ENCODE data around the gene NCAN.
"Not testable (repeated sequence)": the region's sequence is repeated elsewhere in the genome, so short reads cannot be mapped to it uniquely, and the experiment has no call there.

The NCAN gene

GRCh38 chr19:19218911-19219310 lies 7.2 kb downstream of the NCAN start:
- no peak overlapping the region for H3K4me3 ChIP-seq (ENCODE audit: insufficient read depth in 1 of 2, low read depth in 1 of 2, low read length in 2 of 2)
- no peak overlapping the region for H2BK5ac ChIP-seq (ENCODE audit: low read depth, low read length, poor library complexity, severe bottlenecking)
- H2BK15ac ChIP-seq (ENCODE audit: low read depth, poor library complexity, severe bottlenecking), result no peak overlapping the region
- no peak overlapping the region for H3K9ac ChIP-seq (ENCODE audit: low read length)
- WGBS, result 86% methylated on average over 21 of the region's 21 CpGs
- H3K4me2 ChIP-seq (ENCODE audit: low read length, poor library complexity, severe bottlenecking), result no peak overlapping the region
- no peak overlapping the region for H2AFZ ChIP-seq (ENCODE audit: low read depth, low read length)
- H3K79me1 ChIP-seq (replicated peaks; ENCODE audit: low read length, poor library complexity, severe bottlenecking), result no peaks in the 10 kb centered on the region
- H4K8ac ChIP-seq (ENCODE audit: low read length), result no peak overlapping the region
- no peak overlapping the region for H3K18ac ChIP-seq (ENCODE audit: low read depth in 1 of 2, low read length in 2 of 2)
- peaks cover 5% of the 10 kb centered on the region for H3K9me3 ChIP-seq (ENCODE audit: control insufficient read depth, low read length)
- no peak overlapping the region for H2BK120ac ChIP-seq (ENCODE audit: low read depth, low read length)
- no peak overlapping the region for H3K14ac ChIP-seq (ENCODE audit: low read length in 2 of 2)
- H3K23ac ChIP-seq (ENCODE audit: low read length in 2 of 2), result no peak overlapping the region
- DNase-seq, result no peak
- H3K4ac ChIP-seq (ENCODE audit: low read depth in 1 of 2, low read length in 2 of 2), result no peak overlapping the region
- no peaks in the 10 kb centered on the region for H3K4me1 ChIP-seq (ENCODE audit: control insufficient read depth, insufficient read depth, low read depth, low read length)
- H2BK12ac ChIP-seq (ENCODE audit: low read length in 2 of 2), result no peak overlapping the region
- no peak overlapping the region for H3K27ac ChIP-seq (ENCODE audit: low read length, poor library complexity, severe bottlenecking)
- H2AK5ac ChIP-seq (ENCODE audit: low read length, severe bottlenecking), result no peak overlapping the region
- peaks cover 14 to 45% of the 10 kb centered on the region in 2 experiments for H3K27me3 ChIP-seq (ENCODE audit: control insufficient read depth in 1 of 2, insufficient read depth in 1 of 2, low read length in 2 of 2)
- H4K91ac ChIP-seq (ENCODE audit: low read length), result no peak overlapping the region
- H3K36me3 ChIP-seq (ENCODE audit: control insufficient read depth in 1 of 2, insufficient read depth in 2 of 2, low read depth in 1 of 2, low read length in 2 of 2), result no peaks in the 10 kb centered on the region

- 82% methylated on average over 7 of the region's 8 CpGs for WGBS
- H4K8ac ChIP-seq (ENCODE audit: low read length), result not testable (repeated sequence)
- H3K27me3 ChIP-seq (ENCODE audit: control insufficient read depth in 1 of 2, insufficient read depth in 1 of 2, low read length in 2 of 2), result peaks cover 21 to 44% of the 10 kb centered on the region in 2 experiments
Observed at GRCh38 chr19:19221000-19221399, 9.2 kb downstream of the NCAN start.

GRCh38 chr19:19223060-19223459 lies 11.3 kb downstream of the NCAN start:
- no peak for DNase-seq
- no peaks in the 10 kb centered on the region for H3K36me3 ChIP-seq (ENCODE audit: control insufficient read depth in 1 of 2, insufficient read depth in 2 of 2, low read depth in 1 of 2, low read length in 2 of 2)
- H3K79me1 ChIP-seq (replicated peaks; ENCODE audit: low read length, poor library complexity, severe bottlenecking), result no peaks in the 10 kb centered on the region
- no peak overlapping the region for H3K27ac ChIP-seq (ENCODE audit: low read length, poor library complexity, severe bottlenecking)
- no peak overlapping the region for H2BK12ac ChIP-seq (ENCODE audit: low read length in 2 of 2)
- no peak overlapping the region for H3K18ac ChIP-seq (ENCODE audit: low read depth in 1 of 2, low read length in 2 of 2)
- no peak overlapping the region for H3K4me3 ChIP-seq (ENCODE audit: insufficient read depth in 1 of 2, low read depth in 1 of 2, low read length in 2 of 2)
- H3K4me2 ChIP-seq (ENCODE audit: low read length, poor library complexity, severe bottlenecking), result no peak overlapping the region
- WGBS, result 75% methylated on average over 1 of the region's 5 CpGs
- H3K9ac ChIP-seq (ENCODE audit: low read length), result no peak overlapping the region
- peaks cover 7% of the 10 kb centered on the region for H3K4me1 ChIP-seq (ENCODE audit: control insufficient read depth, insufficient read depth, low read depth, low read length)
- peaks cover 41 to 55% of the 10 kb centered on the region in 2 experiments for H3K27me3 ChIP-seq (ENCODE audit: control insufficient read depth in 1 of 2, insufficient read depth in 1 of 2, low read length in 2 of 2)
- H2AFZ ChIP-seq (ENCODE audit: low read depth, low read length), result no peak overlapping the region
- no peak overlapping the region for H3K4ac ChIP-seq (ENCODE audit: low read depth in 1 of 2, low read length in 2 of 2)
- H3K9me3 ChIP-seq (ENCODE audit: control insufficient read depth, low read length), result no peaks in the 10 kb centered on the region
- H3K14ac ChIP-seq (ENCODE audit: low read length in 2 of 2), result no peak overlapping the region
- H3K23ac ChIP-seq (ENCODE audit: low read length in 2 of 2), result no peak overlapping the region
- no peak overlapping the region for H4K8ac ChIP-seq (ENCODE audit: low read length)
- no peak overlapping the region for H2BK15ac ChIP-seq (ENCODE audit: low read depth, poor library complexity, severe bottlenecking)
- no peak overlapping the region for H2BK120ac ChIP-seq (ENCODE audit: low read depth, low read length)
- no peak overlapping the region for H4K91ac ChIP-seq (ENCODE audit: low read length)
- H2AK5ac ChIP-seq (ENCODE audit: low read length, severe bottlenecking), result no peak overlapping the region
- H2BK5ac ChIP-seq (ENCODE audit: low read depth, low read length, poor library complexity, severe bottlenecking), result no peak overlapping the region

More at GRCh38 chr19:19221000-19221399, 9.2 kb downstream of the NCAN start:
- not testable (repeated sequence) for H4K91ac ChIP-seq (ENCODE audit: low read length); H3K4me3 ChIP-seq (ENCODE audit: insufficient read depth in 1 of 2, low read depth in 1 of 2, low read length in 2 of 2); H2AFZ ChIP-seq (ENCODE audit: low read depth, low read length); H3K18ac ChIP-seq (ENCODE audit: low read depth in 1 of 2, low read length in 2 of 2); H2BK5ac ChIP-seq (ENCODE audit: low read depth, low read length, poor library complexity, severe bottlenecking); H3K4me1 ChIP-seq (ENCODE audit: control insufficient read depth, insufficient read depth, low read depth, low read length); H2BK15ac ChIP-seq (ENCODE audit: low read depth, poor library complexity, severe bottlenecking); H3K4ac ChIP-seq (ENCODE audit: low read depth in 1 of 2, low read length in 2 of 2); H3K9ac ChIP-seq (ENCODE audit: low read length); H3K23ac ChIP-seq (ENCODE audit: low read length in 2 of 2); H3K14ac ChIP-seq (ENCODE audit: low read length in 2 of 2); H2BK120ac ChIP-seq (ENCODE audit: low read depth, low read length); H2BK12ac ChIP-seq (ENCODE audit: low read length in 2 of 2); H3K9me3 ChIP-seq (ENCODE audit: control insufficient read depth, low read length); H3K79me1 ChIP-seq (replicated peaks; ENCODE audit: low read length, poor library complexity, severe bottlenecking); DNase-seq; H2AK5ac ChIP-seq (ENCODE audit: low read length, severe bottlenecking); H3K4me2 ChIP-seq (ENCODE audit: low read length, poor library complexity, severe bottlenecking); H3K36me3 ChIP-seq (ENCODE audit: control insufficient read depth in 1 of 2, insufficient read depth in 2 of 2, low read depth in 1 of 2, low read length in 2 of 2); H3K27ac ChIP-seq (ENCODE audit: low read length, poor library complexity, severe bottlenecking)

- no peak overlapping the region for H2BK5ac ChIP-seq (ENCODE audit: low read depth, low read length, poor library complexity, severe bottlenecking)
- no peak overlapping the region for H3K9ac ChIP-seq (ENCODE audit: low read length)
- no peak overlapping the region for H3K27ac ChIP-seq (ENCODE audit: low read length, poor library complexity, severe bottlenecking)
- H2AFZ ChIP-seq (ENCODE audit: low read depth, low read length), result no peak overlapping the region
- no peak overlapping the region for H3K4ac ChIP-seq (ENCODE audit: low read depth in 1 of 2, low read length in 2 of 2)
- no peak for DNase-seq
- H3K4me1 ChIP-seq (ENCODE audit: control insufficient read depth, insufficient read depth, low read depth, low read length), result peaks cover 9% of the 10 kb centered on the region
- H3K27me3 ChIP-seq (ENCODE audit: control insufficient read depth in 1 of 2, insufficient read depth in 1 of 2, low read length in 2 of 2), result peaks cover 46 to 61% of the 10 kb centered on the region in 2 experiments
- no peak overlapping the region for H3K18ac ChIP-seq (ENCODE audit: low read depth in 1 of 2, low read length in 2 of 2)
- H3K4me3 ChIP-seq (ENCODE audit: insufficient read depth in 1 of 2, low read depth in 1 of 2, low read length in 2 of 2), result no peak overlapping the region
- H3K14ac ChIP-seq (ENCODE audit: low read length in 2 of 2), result no peak overlapping the region
- no peak overlapping the region for H2BK15ac ChIP-seq (ENCODE audit: low read depth, poor library complexity, severe bottlenecking)
- no peak overlapping the region for H2BK120ac ChIP-seq (ENCODE audit: low read depth, low read length)
- no peaks in the 10 kb centered on the region for H3K9me3 ChIP-seq (ENCODE audit: control insufficient read depth, low read length)
- 83% methylated on average over 3 of the region's 6 CpGs for WGBS
- no peak overlapping the region for H4K8ac ChIP-seq (ENCODE audit: low read length)
- H3K79me1 ChIP-seq (replicated peaks; ENCODE audit: low read length, poor library complexity, severe bottlenecking), result no peaks in the 10 kb centered on the region
- H2AK5ac ChIP-seq (ENCODE audit: low read length, severe bottlenecking), result no peak overlapping the region
- H2BK12ac ChIP-seq (ENCODE audit: low read length in 2 of 2), result no peak overlapping the region
- no peak overlapping the region for H3K4me2 ChIP-seq (ENCODE audit: low read length, poor library complexity, severe bottlenecking)
- H3K36me3 ChIP-seq (ENCODE audit: control insufficient read depth in 1 of 2, insufficient read depth in 2 of 2, low read depth in 1 of 2, low read length in 2 of 2), result no peaks in the 10 kb centered on the region
- H3K23ac ChIP-seq (ENCODE audit: low read length in 2 of 2), result no peak overlapping the region
- H4K91ac ChIP-seq (ENCODE audit: low read length), result no peak overlapping the region
Observed at GRCh38 chr19:19223636-19224035, 11.9 kb downstream of the NCAN start.

All from mesenchymal stem cell (in vitro differentiated cells and primary cell).